GM21576 (cell line): ENCODE data around the gene SGTA.
"Not testable (repeated sequence)": the region's sequence is repeated elsewhere in the genome, so short reads cannot be mapped to it uniquely, and the experiment has no call there.

Source experiments
- ATAC-seq: cut with Tn5 transposase; IDR thresholded peaks from one replicate; pipeline ENCODE4 v1.9.1; 2021; ENCODE audit warnings: mild to moderate bottlenecking, moderate library complexity; ENCODE audit not compliant: unreplicated experiment

SGTA gene

GRCh38 chr19:2795827-2796658, 13.0 kb upstream of the SGTA start:
- ATAC-seq = no peak

GRCh38 chr19:2793577-2793976, 10.5 kb upstream of the SGTA start:
- no peak for ATAC-seq

DNA sequence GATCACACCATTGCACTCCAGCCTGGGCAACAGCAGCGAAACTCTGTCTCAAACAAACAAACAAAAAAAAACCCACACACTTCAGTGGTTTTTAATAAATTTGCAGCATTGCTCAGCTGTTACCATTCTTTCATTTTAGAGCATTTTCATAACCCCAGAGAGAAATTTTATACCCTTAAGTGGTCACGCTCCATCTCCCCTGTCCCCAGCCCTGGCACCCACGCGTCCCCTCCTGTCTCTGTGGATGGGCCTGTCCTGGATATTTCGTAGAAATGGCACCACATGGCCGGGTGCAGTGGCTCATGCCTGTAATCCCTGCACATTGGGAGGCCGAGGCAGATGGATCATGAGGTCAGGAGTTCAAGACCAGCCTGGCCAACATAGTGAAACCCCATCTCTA, 10.1 kb upstream of the SGTA start:
- ATAC-seq = no peak

- not testable (repeated sequence) for ATAC-seq
These were observed 9.6 kb upstream of the SGTA start for GRCh38 chr19:2792666-2793065.

GRCh38 chr19:2791876-2792275, 8.8 kb upstream of the SGTA start:
- no peak for ATAC-seq

- ATAC-seq = no peak
These were observed 8.4 kb upstream of the SGTA start for GRCh38 chr19:2791440-2791839.

DNA sequence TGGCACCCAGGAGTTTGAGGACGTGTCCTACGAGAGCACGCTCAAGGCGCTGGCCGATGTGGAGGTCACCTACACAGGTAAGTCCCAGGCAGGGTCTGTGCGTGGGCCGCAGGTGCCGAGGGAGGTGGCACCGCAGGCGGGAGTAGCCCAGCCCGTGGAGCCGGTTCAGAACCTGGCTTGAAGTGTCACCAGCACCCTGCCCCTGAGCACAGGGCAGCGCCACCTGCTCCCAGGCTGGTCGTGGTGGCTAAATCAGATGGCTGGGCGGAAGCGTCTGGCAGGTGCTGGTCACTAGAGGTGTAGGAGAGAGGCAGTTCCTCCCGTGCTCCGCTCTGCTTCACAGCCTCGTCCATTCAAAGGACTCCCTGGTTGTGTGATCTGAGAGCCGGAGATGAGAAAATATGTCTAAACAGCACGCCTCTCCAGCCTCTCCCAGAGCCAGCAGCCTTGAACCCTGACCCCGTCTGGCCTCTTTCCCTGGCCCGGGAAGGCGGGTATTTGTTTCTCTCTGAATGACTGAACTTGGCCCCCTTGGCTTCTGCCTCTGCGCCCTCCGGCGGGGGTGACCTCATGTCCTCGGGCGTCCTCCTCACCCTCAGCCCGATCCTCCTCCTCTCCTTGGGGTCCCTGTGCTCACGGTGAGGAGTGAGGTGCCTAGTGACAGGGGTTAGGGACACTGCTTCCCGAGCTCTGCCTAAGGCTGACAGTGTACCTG, 7.6 kb upstream of the SGTA start:
- no peak for ATAC-seq

- ATAC-seq = no peak
These were observed 7.1 kb upstream of the SGTA start for GRCh38 chr19:2790194-2790556.

- ATAC-seq = no peak
These were observed 5.2 kb upstream of the SGTA start for GRCh38 chr19:2788237-2788636.

- ATAC-seq = no peak
These were observed 4.0 kb upstream of the SGTA start for GRCh38 chr19:2787115-2787514.

DNA sequence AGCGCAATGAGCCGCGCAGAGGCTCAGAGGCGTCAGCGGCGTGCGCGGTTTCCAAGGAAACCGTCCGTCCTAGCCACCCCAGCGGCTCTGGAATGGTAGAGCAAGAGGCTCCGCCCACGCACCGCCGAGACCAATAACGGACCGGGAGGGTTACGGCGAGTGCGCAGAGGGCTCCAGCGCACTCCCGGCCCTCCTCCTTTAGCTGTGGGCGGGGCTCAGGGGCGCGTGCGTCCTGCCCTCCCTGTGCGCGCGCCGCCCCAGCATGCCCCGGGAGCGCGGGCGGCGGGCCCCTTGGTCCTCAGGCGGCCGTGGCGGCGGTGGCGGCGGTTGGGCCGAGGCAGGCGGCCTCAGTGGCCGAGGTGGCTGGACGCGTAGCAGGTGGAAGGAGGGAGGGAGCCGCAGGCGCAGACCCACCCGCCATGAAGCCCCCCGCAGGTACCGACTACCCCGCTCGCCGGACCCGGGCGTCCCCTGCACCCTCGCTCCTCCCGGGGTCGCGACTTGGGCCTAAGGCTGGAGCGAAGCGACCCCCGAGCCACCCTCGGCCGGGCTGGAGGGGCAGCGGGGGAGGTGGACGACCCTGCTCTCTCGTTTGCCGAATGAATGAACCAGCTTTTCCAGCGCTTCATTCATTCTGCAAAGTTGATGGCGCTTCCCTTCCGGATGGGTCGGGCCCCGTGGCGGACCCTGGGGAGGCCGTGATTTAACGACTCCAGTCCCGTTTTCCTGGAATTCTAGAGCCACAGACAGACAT, 2.3 kb upstream of the SGTA start, which contains the start of gene THOP1:
Gene THOP1, plus strand, starts transcription at position 260 of the 754 bp plus-strand sequence. Its CDS starts 160 bp downstream, at position 420.
- ATAC-seq = peak; percentile 62

GRCh38 chr19:2783781-2784145, 690 bp upstream of the SGTA start:
- ATAC-seq = no peak

DNA sequence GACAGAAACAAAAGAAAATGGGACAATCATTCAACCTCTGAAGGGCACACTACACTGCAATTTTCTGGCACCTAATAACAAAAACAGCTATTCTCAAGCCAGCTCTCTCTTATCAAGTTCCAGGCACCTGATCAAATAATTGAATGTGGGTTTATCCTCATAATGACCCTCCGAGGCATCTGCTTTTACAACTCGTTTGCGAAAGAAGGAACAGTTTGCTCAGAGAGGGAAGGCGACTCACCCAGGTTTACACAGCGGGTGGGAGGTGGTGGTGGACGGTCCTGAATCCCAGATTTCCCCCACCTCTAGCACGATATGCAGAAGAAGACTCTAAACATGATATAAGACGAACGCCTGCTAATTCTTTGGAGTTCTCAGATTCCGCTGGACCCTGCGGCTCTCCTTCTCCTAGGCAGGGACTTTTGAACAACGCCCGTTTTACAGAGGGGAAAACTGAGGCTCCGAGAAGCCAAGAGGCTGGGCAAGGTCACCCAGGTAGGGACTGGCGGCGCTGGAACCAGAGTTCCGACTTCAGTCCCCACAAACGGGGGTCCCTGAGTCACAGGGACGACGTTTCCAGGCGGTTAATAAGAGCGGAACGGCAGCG, 641 bp downstream of the SGTA start:
- ATAC-seq = no peak

DNA sequence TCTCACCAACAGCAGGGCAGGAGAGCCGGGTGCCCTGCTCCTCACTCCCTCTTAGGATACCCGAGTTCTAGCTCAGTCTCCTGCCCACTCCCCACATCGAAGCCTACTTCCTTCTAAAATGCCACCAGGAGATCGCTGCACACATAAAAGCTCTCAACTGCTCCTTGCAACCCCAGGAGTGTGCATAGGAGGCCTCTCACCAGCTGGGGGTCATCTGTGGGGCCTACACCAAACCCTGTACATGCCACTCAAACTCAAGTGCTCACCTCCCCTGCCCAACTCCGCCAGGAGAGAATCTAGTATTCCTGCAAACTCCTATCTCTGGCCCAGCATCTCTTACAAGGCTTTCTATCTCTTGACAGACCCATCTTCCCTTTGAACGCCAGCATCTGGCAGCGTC, 2.8 kb downstream of the SGTA start:
- ATAC-seq = no peak

DNA sequence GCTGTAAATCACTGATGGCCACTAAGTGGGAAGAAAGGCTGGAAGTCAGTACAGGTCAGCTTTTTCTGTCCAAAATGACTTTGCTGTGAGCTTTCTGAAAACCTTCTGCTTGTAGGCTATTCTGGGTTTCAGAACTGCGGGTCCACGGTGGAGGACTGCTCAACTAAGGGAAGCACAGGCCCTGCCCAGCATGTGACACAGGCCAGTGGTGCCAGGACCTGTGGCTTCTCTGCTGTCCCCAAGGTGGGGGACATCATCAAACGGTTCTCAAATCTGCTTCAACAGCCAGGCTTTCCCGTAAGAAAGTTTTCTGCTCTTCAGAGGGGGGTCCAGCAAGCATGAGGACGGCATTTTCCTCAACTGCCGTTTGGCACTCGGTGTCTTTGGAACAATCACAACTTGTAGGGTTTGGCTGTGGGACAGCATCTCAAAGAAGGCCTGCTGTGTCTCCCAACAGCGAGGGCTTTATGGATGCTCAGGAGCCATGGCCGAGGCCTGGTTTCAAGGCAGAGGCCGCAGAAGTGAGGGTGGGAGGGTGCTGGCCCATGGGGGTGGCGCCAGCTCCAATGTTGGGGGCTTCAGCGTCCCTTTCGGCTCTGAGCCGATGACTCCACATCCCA, 3.8 kb downstream of the SGTA start:
- no peak for ATAC-seq

GRCh38 chr19:2777952-2778683, 5.0 kb downstream of the SGTA start:
- no peak for ATAC-seq

DNA sequence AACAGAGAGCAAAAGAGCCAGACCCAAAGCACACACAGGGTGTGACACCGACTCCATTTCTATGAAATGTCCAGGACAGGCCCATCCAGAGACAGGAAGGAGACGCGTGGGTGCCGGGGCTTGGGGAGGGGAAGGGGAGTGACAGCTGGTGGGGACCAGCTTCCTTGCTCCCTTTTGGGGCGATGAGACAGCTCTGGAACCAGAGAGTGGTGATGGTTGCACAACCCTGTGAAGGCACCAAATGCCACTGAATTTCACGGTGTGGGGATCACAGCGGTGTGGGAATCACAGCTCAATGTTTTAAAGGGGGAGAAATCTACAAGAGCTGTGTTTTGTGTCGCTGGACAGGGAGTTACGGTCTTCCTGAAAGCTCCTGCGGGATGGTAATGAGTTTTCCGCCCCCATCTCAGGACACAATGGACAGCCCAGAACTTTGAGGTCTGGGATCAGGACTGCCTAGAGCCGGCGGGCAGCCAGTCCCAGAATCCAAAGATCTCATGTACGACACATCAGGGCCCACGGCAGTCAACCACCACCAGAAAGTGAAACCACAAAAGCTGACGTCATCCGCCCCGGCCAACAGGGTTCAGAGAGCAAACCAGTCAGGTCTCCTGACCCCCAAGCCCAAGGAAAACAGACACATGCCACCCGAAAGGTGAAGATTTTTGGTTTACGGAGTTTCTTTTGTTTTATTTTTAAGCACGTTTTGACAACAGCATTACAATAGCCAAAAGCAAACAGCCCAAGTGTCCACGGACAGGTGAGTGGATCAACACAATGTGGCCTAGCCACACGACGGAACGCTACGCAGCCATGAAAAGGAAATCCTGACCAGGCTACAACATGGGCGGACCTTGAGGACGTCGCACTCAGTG, 7.3 kb downstream of the SGTA start:
- no peak for ATAC-seq

- no peak for ATAC-seq
These were observed 8.0 kb downstream of the SGTA start for GRCh38 chr19:2774953-2775555.
